ENCODE data around the gene CSF3R.

GRCh38 chr1:36530261-36530660 lies 47.5 kb upstream of the CSF3R start:
- TF ChIP-seq CTCF (conservative IDR thresholded peaks at IDR 0.05) (no peak), ZFX (IDR thresholded peaks at IDR 0.05) (no peak)
